Psoas muscle (tissue), 8 donors: ENCODE measurements around the gene NAA20. TPM values are rescaled to one million over a fixed set of nuclear protein-coding genes. Genes with fewer than 3 reads are reported as not detected.

Experiments
- ATAC-seq, 4 donors: fragments of 200-7000 bp; cut with Tn5 transposase; one replicate each; pipeline ENCODE4 v1.9.1; 2020; ENCODE audit warnings: moderate library complexity in 3 of 4, mild to moderate bottlenecking in 2 of 4
- DNase-seq, 2 donors: peaks; one replicate each; pipeline ENCODE4 v3.0.0-alpha.2; 2020
- H3K27ac ChIP-seq: fragments of 200-600 bp; one replicate; pipeline ENCODE4 v1.8.0; 2022
- H3K27me3 ChIP-seq, 3 donors: fragments of 200-600 bp in 1 of 3; one replicate each; pipeline versions ENCODE4 v1.6.1 to v1.8.0; 2013 to 2022; ENCODE audit warnings: low read length in 2 of 3, mild to moderate bottlenecking in 2 of 3, moderate library complexity in 1 of 3; ENCODE audit not compliant: insufficient read depth in 3 of 3
- H3K36me3 ChIP-seq, 2 donors: fragments of 200-600 bp in 1 of 2; one replicate each; pipeline versions ENCODE4 v1.6.1 to v1.8.0; 2013 to 2022; ENCODE audit warnings: low read depth in 1 of 2, mild to moderate bottlenecking in 1 of 2, moderate library complexity in 1 of 2; ENCODE audit not compliant: insufficient read depth in 1 of 2
- H3K4me1 ChIP-seq: fragments of 200-600 bp; one replicate; pipeline ENCODE4 v1.8.0; 2022
- H3K4me3 ChIP-seq: fragments of 200-600 bp; one replicate; pipeline ENCODE4 v1.8.0; 2022; ENCODE audit warnings: mild to moderate bottlenecking
- H3K9me3 ChIP-seq: fragments of 200-600 bp; one replicate; pipeline ENCODE4 v1.8.0; 2022
- CTCF ChIP-seq: fragments of 200-600 bp; IDR thresholded peaks from one replicate; pipeline ENCODE4 v1.8.0; 2022; ENCODE audit warnings: antibody characterized with exemption
- WGBS, 3 donors: extraction: QIAGEN DNeasy Blood & Tissue Kit; methylation state at CpG; one replicate each; pipeline versions ENCODE4 v1.1.6 to v1.1.7; 2013; 5-methylcytosine and 5-hydroxymethylcytosine counted together
- intact Hi-C, 2 donors: fragments of 100-400 bp; cut with DNase I; formaldehyde crosslinking; loops; one replicate each; pipeline versions ENCODE4 v1.11.0 to v1.14.2; 2022
- polyA plus RNA-seq, 3 donors: library from polyadenylated mRNA; stranded (reverse); fragments of 200-250 nt; gene quantifications; one replicate each; pipeline ENCODE4 v1.2.3, GENCODE V29; 2013
- total RNA-seq, 4 donors: library from RNA; stranded (reverse); fragmentation: NEBNext Ultra II Directional in 2 of 4; extraction: Animal tissue kit (Norgen Biotek cat#: 25700) in 2 of 4; gene quantifications; one replicate each; pipeline versions ENCODE4 v1.2.1 to v1.2.4, GENCODE V29; 2021 to 2023
- donor health status: healthy with polysubstance abuse.
- donor health status: DM: no; HTN: no; CAD: no; lungs with moderate emphysema.
- donor health status: Bipolar disorder and iron deficiency.
- donor health status: healthy.
- donor health status: DM: yes; HTN: yes; CAD: no.
- donor health status: DM: no; HTN: no; CAD: no.
- donor health status: DM: no; HTN: no; CAD: no.
- donor health status: DM: yes; HTN: yes; CAD: no.

Gene NAA20
- total and polyA plus RNA-seq, 7 donors, result 64.2 to 121 (median 95.4) TPM

- ATAC-seq, result no peak
- Histone ChIP-seq H3K4me3 (no peak overlapping the region), H3K27me3 (no peaks in the 10 kb centered on the region), H3K4me1 (peaks cover 27% of the 10 kb centered on the region), H3K9me3 (no peaks in the 10 kb centered on the region), H3K27ac (peak overlapping the region; percentile 33), H3K36me3 (peaks cover 0 to 58% of the 10 kb centered on the region in 2 donors)
- TF ChIP-seq CTCF, result no peak
- WGBS, 3 donors, result 65 to 73% (median 67%) methylated on average over 5 of the region's 5 CpGs
- DNase-seq, result no peak
- intact Hi-C loops, result no loop called here
These were observed 48.1 kb upstream of the NAA20 start for GRCh38 chr20:19969106-19969505.

- ATAC-seq (no peak), DNase-seq (no peak)
- Histone ChIP-seq H3K4me3 (no peak overlapping the region), H3K9me3 (no peaks in the 10 kb centered on the region), H3K27me3 (no peaks in the 10 kb centered on the region), H3K36me3 (peaks cover 0 to 58% of the 10 kb centered on the region in 2 donors), H3K27ac (peak overlapping the region; percentile 33), H3K4me1 (peaks cover 27% of the 10 kb centered on the region)
- 84 to 90% (median 87%) methylated on average over 5 of the region's 5 CpGs for WGBS, 3 donors
- intact Hi-C loops, result loop anchor here (5.0 kb wide), 1 partner anchor 32 kb away; no protein-coding TSS in a partner anchor
- no peak for TF ChIP-seq CTCF
These were observed 47.5 kb upstream of the NAA20 start for GRCh38 chr20:19969507-19970255.

- Histone ChIP-seq H3K9me3 (no peaks in the 10 kb centered on the region), H3K27me3 (no peaks in the 10 kb centered on the region), H3K4me1 (peaks cover 23% of the 10 kb centered on the region), H3K36me3 (peaks cover 0 to 58% of the 10 kb centered on the region in 2 donors), H3K27ac (peak overlapping the region; percentile 33), H3K4me3 (no peak overlapping the region)
- WGBS, 3 donors, result 80 to 82% (median 80%) methylated on average over 5 of the region's 5 CpGs
- intact Hi-C loops, result loop anchor here (5.0 kb wide), 1 partner anchor 33 kb away; no protein-coding TSS in a partner anchor
- TF ChIP-seq CTCF, result no peak
- ATAC-seq (no peak), DNase-seq (no peak)
These were observed 46.9 kb upstream of the NAA20 start for GRCh38 chr20:19970256-19970765.

GRCh38 chr20:19971116-19971515, 46.0 kb upstream of the NAA20 start:
- DNase-seq (no peak), ATAC-seq (no peak)
- no peaks in the 10 kb centered on the region for H3K9me3 ChIP-seq
- no peak for TF ChIP-seq CTCF
- H3K27ac ChIP-seq, result no peak overlapping the region
- H3K36me3 ChIP-seq, result peaks cover 0 to 58% of the 10 kb centered on the region in 2 donors
- intact Hi-C loops, result loop anchor here (5.0 kb wide), 1 partner anchor 34 kb away; no protein-coding TSS in a partner anchor
- no peaks in the 10 kb centered on the region for H3K27me3 ChIP-seq
- WGBS, 3 donors, result 78 to 85% (median 79%) methylated on average over 11 of the region's 11 CpGs
- H3K4me3 ChIP-seq, result no peak overlapping the region
- peaks cover 30% of the 10 kb centered on the region for H3K4me1 ChIP-seq
